CD4-positive, alpha-beta T cell treated with Interleukin-1 beta for 1 hour (primary cell): ENCODE results near the gene BRAF.
"Not testable (repeated sequence)": the region's sequence is repeated elsewhere in the genome, so short reads cannot be mapped to it uniquely, and the experiment has no call there.

Experiments used
- DNase-seq, 2 donors: peaks; one replicate each; pipeline ENCODE4 v3.0.0-alpha.2; 2020 to 2022

Gene BRAF

DNA sequence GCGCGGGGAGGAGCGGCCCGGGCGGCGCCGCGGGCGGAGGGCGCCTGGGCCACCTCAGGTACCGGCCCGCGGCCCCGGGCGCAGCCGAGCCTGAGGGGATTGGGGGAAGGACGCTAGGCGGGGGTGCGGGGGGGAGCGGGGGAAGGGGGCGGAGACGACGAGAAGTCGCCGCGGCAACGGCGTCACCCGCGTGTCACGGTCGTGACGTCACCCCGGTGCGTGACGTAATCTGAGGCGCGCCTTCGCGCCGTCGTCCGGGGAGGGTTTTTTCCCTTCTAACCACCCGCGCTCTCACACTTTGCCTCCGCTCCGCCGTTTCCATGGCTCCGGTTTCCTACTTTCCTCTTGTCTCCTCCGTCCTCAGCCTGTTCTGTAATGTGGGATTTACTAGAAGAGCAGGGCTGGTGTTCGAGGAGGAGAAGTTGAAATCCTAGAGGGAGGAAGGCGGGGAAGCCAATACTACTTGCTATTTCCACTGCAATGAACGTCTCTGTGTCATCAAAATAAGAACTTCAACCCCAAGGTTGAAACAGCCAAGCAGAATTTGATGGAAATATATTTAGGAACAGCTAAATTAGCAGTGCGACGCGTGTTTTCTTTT lies at the start of gene BRAF:
TSS of gene BRAF (minus strand) at position 109 of the 601 bp plus-strand sequence. CDS start 226 bp downstream, outside the sequence.
- DNase-seq, result peak; percentile 94 to 96

DNA sequence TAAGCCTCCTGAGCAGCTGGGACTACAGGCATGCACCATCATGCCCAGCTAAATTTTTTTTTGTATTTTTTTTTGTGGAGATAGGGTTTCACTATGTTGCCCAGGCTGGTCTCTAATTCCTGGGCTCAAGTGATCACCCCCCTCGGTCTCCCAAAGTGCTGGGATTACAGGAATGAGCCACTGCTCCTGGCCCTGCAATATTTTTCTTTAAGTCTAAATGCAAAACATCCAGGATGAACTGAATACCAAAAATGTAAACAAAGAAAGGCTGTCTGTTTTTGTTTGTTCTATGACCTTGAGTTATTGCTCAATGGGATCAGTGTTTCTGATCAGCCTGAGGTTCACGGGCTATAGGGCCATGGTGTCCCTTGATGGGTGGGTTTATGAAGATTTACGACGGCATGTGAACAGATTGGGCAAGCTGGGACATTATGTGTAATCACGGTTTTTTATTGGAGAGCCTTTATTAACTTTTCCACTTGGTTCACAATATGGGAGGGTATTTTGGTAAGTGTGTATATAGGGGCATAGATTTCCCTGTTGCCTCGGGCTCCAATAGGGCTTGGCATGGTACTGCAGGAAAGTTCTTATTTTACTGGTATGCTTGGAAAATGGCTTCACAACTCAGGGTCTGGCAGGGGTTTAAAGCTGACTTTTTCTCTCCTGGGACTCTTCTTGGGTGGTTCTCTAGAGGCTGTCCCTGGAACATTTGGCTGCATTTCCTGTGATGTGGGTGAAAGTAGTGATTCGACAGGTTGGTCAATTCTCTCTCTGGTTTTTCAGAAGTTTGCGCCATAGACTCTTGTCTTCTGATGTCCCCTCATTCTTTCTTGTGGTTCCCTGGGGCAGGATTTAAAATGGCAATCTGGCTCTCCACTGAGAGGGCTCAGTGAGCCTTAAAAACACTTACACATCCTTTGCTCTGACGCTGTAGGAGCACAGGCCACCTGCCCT lies 48.4 kb upstream of the BRAF start:
- DNase-seq, result no peak

DNA sequence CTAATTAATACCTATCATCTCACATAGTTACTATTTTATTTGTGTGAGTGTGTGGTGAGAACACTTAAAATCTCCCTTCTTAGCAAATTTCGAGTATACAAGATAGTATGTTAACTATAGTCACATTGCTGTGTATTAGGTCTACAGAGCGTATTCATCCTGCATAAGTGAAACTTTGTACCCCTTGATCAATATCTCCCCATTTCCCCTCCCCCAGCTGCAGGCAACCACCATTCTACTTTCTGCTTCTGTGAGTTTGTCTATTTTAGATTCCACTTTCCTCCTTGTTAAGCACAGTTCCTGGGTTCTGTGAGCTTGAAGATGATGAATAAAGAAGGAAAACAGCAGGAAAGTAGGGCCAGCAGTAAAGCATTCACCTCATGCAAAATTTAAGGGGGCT lies 47.6 kb upstream of the BRAF start:
- DNase-seq, result no peak

DNA sequence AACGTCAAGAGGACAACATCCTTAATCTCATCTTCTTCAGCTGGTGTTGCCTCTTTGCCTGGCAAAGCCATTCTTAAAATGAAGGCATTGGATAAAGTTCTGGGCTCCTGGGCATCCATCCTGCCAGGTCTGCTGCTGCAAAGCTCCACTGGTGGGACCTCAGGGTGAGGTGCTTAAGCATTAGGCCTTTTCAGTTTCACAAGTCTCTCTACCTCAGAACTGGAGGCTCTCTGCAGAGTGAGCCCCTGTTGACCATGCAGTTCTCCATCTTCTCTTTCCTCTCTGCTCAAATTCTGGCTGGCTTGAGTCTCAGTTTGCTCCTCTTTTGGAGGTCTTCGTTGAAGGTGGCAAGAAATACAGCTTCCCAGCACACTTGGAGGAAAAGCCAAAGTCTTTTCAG lies 42.7 kb upstream of the BRAF start:
- no peak for DNase-seq

DNA sequence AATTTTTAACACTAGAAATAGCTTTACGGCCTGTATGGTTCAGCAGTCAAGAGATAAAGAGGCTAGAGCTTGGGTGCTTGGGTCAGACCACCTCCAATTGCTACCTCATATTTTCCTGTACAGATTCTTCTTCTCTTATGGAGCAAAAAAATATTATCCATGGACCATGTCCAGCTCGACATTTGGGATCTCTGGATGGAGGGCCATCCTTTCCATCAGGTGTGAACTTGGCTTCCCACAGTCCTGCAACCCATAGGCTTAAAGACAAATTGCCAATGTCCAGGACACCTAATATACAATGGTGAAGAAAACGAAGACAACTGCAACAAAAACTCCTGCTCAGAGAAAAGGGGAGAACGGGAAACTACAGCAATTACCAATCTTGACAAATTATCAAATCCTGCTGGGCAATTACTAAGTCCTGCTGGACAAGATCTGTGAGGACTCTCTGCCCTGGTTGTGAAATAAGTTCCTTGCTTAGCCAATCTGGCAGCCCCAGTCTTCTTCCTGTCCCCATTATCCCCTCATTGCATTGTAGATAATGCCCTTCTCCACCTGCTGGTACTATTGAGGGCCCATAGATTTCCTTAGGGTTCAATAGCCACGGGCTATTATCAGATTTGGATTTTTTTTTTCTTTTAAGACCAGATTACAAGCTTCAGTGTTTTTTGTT lies 42.0 kb upstream of the BRAF start:
- no peak for DNase-seq

- DNase-seq, result no peak
Measured at GRCh38 chr7:140961117-140961516, 36.4 kb upstream of the BRAF start.

GRCh38 chr7:140956997-140957396 lies 32.3 kb upstream of the BRAF start:
- DNase-seq, result not testable (repeated sequence)

- no peak for DNase-seq
Measured at GRCh38 chr7:140945940-140946339, 21.2 kb upstream of the BRAF start.

DNA sequence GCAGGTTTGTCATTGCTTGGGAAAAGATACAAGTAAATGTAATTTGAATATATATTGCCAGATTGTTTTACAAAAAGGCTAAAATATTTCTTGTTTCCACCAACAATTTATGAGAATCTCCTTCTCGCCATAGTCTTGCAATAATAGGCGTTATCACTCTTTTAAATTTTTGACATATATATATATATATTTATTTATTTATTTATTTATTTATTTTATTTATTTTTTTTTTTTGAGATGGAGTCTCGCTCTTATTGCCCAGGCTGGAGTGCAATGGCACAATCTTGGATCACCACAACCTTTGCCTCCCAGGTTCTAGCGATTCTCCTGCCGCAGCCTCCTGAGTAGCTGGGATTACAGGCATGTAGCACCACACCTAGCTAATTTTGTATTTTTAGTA lies 17.5 kb upstream of the BRAF start:
- DNase-seq, result not testable (repeated sequence)

DNA sequence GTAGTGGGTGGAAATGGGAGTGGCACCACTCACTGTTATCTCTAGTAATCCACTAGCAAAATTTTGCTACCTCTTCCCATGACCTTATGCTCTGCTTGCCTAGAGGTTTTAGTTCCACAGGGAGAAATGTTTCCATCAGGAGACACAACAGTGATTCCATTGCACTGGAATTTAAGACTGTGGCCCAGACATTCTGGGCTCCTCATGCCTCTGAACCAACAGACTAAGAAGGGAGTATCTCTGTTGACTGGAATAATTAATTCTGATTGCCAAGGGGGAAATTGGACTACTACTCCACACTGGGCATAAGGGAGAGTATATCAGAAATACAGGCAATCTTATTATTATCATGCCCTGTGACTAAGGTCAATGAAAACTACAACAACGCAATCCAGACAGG lies 16.2 kb upstream of the BRAF start:
- DNase-seq, result no peak

- no peak for DNase-seq
Measured at GRCh38 chr7:140937702-140938264, 13.1 kb upstream of the BRAF start.

- no peak for DNase-seq
Measured at GRCh38 chr7:140928491-140929309, 4.0 kb upstream of the BRAF start.

GRCh38 chr7:140927945-140928344 lies 3.2 kb upstream of the BRAF start:
- not testable (repeated sequence) for DNase-seq

DNA sequence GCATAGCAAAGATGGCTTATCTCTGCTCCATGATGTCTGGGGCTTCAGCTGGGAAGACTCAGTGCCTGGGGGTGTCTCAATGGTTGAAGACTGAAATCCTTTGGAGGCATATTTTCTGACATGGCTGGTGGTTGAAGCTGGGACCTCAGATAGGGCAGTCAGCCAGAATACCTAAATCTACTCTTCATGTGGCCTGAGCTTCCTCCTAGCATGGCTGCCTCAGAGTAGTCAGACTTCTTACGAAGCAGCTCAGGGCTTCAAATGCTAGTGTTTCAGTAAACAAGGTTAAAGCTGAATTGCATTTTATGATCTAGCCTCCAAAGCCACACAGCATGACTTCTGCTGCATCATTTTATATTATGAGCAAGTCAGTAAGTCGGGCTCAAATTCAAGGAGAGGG lies 2.6 kb upstream of the BRAF start:
- DNase-seq, result no peak

- no peak for DNase-seq
Measured at GRCh38 chr7:140926021-140926817, 1.5 kb upstream of the BRAF start.

DNA sequence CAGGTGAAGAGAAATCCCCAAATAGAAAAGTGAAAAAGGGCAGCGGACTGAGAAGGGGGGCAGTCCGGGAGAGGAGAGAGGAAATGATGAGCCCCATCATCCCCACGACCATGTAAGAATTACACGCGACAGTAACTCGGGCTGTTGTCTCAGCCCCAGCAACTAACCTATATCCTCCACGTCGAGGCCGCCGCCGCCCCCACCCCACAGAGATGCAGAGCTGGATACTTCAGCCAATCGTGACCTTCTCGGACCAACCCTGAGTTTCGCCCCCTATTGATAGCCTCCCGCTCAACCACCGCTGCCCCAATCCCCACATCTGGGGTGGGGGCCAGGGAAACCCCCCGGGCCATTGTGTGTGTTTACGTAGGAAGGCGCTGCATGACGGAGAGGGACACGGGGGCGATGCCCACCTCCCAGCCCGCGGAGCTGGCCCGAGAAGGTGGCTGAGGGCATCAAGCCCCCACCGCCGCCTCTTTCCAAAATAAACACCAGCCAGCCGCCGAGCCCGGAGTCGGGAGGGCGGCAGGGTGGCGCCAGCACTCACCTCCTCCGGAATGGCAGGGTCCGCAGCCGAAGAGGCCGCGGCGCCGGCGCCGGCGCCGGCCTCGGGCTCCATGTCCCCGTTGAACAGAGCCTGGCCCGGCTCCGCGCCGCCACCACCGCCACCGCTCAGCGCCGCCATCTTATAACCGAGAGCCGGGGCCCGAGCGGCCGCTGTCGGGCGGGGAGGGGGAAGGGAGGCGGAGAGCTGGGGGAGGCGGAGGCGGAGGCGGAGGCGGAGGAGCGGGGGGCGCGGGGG lies 509 bp downstream of the BRAF start:
- DNase-seq, result peak; percentile 91 to 92

DNA sequence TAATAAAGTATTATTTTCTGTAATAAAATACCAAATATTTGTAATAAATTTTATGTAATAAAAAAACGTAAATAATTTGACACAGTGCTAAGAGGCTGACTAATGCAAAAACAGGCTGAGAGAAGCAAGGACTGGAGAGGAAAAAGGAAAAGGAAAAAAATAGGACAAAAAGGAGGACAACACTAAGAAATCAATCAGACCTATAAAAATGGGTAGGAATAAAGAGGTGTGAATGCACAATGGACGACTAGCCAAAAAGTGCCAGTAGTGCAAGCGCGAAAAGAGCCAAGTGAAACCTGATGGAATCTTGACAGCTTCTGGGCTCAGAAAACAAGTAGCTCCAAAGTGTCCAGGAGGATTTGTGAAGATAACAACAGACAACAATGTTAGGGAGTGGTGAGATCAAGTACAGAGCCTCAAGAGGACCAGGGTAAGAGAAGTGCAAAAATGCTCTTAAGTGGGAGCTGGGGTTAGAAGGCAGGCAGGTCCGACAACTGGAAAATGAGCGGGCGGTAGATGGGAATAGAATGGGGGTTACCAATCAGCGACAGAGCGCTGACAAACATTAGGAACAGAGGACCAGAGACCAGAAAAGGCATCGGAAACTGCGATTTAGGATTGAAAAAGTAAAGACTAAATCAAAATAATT lies 1.2 kb downstream of the BRAF start:
- no peak for DNase-seq

DNA sequence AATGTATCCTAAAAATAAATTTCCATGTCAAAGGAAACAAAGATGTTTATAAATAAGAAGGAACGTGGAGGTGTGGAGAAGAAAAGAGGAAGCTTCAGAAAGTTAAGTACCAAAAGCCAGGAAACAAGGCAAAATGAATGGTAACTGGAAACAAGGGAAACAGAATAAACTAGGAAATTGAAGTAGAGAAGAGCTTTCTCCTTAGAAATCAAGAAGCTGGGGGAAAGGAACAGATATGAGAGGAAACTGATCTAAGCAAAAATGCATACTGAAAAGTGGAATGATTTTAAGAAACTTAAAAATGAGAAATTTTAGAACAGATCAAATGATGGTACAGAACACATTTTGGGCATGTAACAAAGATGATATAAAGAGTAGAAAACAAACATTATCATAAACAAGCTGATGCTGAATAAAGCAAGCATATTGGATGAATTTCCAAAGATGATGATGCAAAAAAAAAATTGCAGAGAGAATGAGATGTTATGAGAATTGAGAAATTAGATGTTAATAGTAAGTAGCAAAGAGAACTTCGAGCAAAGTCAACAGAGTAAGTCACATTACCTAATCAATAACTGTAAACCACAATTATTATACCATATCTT lies 1.9 kb downstream of the BRAF start:
- no peak for DNase-seq

- no peak for DNase-seq
Measured at GRCh38 chr7:140920745-140921144, 4.0 kb downstream of the BRAF start.

GRCh38 chr7:140918236-140918635 lies 6.5 kb downstream of the BRAF start:
- no peak for DNase-seq
